ENCODE measurements around the gene ZSCAN22.
"Not testable (repeated sequence)": the region's sequence is repeated elsewhere in the genome, so short reads cannot be mapped to it uniquely, and the experiment has no call there.

Gene ZSCAN22

DNA sequence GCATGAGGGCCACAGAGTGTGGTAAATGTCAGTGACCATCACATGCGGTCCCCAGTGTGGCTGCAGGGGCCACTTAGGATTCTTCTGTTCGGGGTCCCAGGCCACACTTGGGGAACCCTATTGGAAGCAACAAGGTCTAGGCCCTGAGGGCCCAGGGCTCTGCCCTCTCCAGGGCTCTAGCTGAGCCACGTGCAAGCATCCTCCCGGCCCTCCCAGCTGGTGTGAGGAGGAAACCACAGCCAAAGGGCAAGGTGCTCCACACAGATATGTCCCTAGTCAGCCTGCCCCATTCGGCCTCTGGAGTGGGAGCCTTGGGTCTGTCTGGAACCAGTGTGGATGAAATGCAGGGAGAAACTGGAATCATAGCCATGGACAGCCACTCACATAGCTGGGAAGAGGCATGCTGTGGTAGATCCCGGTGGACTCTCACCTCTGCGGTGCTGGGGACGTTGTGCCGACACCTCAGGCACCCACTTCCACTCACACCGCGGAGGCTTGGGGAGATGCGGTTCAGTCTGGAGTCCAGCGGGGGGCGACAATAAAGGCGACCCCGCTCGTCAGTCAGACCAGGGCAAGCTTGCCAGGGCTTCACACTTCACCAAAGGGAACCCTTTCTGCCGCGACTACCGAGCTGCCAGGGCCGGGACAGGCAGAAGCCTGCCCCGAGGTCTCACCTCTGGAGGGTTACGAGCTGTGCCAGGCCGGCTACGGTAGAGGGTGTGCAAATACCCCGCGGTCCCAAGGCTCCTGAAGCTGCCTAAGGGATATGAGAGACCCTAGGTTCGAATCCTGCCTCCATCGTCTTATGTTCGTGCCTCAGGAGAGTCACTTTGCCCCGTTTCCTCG, 40.0 kb downstream of the ZSCAN22 start:
- DNase-seq (ENCODE audit: low read depth), result no peak
- no peak overlapping the region for H3K4me3 ChIP-seq (ENCODE audit: low read length)
- TF ChIP-seq, protein P1, sequence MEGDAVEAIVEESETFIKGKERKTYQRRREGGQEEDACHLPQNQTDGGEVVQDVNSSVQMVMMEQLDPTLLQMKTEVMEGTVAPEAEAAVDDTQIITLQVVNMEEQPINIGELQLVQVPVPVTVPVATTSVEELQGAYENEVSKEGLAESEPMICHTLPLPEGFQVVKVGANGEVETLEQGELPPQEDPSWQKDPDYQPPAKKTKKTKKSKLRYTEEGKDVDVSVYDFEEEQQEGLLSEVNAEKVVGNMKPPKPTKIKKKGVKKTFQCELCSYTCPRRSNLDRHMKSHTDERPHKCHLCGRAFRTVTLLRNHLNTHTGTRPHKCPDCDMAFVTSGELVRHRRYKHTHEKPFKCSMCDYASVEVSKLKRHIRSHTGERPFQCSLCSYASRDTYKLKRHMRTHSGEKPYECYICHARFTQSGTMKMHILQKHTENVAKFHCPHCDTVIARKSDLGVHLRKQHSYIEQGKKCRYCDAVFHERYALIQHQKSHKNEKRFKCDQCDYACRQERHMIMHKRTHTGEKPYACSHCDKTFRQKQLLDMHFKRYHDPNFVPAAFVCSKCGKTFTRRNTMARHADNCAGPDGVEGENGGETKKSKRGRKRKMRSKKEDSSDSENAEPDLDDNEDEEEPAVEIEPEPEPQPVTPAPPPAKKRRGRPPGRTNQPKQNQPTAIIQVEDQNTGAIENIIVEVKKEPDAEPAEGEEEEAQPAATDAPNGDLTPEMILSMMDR (conservative IDR thresholded peaks at IDR 0.05; ENCODE audit: low read depth, low read length), result peak; percentile 10

DNA sequence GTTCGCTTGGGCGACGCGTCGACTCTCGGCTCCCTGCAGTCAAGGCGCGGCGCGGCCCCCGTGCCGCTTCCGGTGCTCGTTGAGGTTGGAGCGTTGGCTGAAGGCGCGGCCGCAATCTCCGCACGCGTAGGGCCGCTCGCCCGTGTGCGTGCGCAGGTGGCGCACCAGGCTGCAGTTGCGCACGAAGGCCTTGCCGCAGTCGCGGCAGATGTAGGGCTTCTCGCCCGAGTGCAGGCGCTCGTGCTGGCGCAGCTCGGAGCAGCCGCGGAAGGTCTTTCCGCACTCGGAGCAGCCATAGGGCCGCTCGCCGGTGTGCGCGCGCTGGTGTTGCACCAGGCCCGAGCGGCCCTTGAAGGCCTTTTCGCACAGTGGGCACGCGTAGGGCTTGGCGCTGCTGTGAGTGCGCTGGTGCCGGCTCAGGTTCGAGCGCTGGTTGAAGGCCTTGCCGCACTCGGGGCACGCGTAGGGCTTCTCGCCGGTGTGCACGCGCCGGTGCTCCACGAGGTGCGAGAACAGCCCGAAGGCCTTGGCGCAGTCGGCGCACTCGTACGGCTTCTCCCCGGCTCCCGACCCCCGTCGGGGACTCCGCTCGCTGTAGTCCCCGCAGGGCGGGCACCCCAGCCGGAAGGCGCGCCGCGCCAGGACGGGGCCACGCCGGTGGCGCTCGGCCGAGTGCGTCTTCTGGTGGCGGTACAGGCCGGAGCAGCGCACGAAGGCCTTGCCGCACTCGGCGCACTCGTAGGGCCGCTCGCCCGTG, 41.1 kb downstream of the ZSCAN22 start:
- TF ChIP-seq, protein P1 (conservative IDR thresholded peaks at IDR 0.05; ENCODE audit: low read depth, low read length), result no peak
- no peak overlapping the region for H3K4me3 ChIP-seq (ENCODE audit: low read length)
- no peak for DNase-seq (ENCODE audit: low read depth)

DNA sequence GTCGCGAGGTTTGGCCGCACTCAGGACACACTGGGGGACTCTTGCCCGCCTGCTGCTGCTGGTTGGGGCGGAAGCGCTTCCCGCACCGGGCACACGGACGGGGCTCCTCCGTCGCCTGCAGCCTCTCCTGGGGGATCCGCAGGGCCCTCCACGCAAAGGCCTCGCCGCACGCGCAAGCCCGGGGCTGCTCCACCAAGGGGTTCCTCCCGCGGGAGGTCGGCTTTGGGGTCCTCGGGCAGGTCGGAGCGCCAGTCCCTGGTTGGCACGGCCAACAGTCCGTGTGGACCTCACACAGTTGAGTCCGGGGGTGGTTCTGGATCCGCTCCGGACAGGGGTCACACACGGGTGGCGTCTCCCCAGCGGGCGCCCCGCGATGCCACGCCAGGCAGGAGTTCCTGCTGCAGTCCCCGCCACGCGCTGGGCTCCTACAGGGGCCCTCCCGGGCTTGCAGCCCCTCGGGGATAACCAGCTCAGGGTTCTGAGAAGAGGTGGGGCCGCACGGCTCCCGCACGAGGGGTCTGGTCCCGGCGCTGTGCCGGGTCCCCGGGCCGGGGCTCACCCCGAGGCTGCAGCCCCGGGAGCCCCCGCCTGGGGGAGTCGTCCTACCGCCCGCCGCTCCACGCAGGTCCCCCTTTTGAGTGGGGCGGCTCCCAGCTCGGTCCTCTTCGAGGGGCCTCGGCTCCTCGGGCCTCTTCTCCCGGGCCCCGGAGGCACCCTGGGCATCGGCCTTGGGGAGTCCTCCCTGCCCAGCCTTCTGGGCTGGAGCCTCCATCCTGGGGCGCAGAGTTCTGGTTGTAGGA, 42.0 kb downstream of the ZSCAN22 start:
- TF ChIP-seq, protein P1 (conservative IDR thresholded peaks at IDR 0.05; ENCODE audit: low read depth, low read length), result no peak
- no peak overlapping the region for H3K4me3 ChIP-seq (ENCODE audit: low read length)
- DNase-seq (ENCODE audit: low read depth), result no peak

DNA sequence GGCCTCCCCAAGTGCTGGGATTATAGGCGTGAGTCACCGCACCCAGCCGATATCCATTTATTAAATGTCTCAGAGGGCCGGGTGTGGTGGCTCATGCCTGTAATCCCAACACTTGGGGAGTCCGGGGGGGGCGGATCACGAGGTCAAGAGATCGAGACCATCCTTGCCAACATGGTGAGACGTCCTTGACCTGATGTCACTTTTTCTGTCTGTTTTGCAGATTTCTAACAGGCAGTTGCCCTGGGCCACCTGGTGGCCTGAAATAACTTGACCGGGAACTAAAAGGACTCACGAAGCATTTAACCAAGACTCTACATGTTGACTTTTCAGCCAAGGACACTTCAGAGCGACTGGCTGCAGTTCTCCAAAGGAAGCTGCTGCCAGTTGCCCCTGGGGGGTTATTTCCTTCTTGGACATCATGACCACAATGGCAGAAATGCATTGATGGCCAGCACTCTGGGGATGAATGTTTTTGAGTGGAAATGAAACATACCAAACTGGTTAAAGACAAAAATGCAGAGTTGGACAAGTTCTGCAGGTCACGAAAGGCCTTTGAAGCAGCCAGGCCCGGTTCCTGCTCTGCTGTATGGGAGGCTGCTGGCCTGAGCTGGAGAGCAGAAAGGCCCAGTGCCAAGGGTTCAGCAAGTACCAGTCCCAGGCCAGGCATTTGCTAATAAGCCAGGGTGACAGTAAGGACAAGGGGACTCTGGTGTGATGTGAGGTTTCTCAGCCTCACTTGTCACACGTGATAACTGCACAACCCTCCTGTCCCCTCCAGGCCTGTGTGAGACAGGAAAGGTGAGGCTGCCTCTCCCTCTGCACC, 45.7 kb downstream of the ZSCAN22 start:
- no peak overlapping the region for H3K4me3 ChIP-seq (ENCODE audit: low read length)
- TF ChIP-seq, protein P1 (conservative IDR thresholded peaks at IDR 0.05; ENCODE audit: low read depth, low read length), result peak; percentile 19

DNA sequence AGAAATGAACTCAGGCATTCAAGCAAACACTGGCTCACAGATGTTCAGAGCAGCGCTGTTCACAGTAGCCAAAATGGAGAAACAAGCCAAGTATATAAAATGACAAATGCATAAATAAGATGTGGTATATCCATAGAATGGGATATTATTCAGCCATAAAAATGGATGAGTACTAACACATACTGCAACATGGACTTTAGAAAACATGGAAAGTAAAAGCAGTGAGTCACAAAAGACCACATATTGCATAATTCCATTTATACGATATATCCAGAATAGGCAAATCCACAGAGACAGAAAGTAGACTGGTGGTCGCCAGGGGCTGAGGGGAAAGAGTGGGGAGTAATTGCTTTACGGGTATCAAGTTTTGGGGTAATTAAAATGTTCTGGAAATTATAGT, 47.4 kb downstream of the ZSCAN22 start:
- TF ChIP-seq, protein P1 (conservative IDR thresholded peaks at IDR 0.05; ENCODE audit: low read depth, low read length), result no peak
- H3K4me3 ChIP-seq (ENCODE audit: low read length), result no peak overlapping the region
- no peak for DNase-seq (ENCODE audit: low read depth)

More for the DNA sequence above, 45.7 kb downstream of the ZSCAN22 start:
- no peak for DNase-seq (ENCODE audit: low read depth)

DNA sequence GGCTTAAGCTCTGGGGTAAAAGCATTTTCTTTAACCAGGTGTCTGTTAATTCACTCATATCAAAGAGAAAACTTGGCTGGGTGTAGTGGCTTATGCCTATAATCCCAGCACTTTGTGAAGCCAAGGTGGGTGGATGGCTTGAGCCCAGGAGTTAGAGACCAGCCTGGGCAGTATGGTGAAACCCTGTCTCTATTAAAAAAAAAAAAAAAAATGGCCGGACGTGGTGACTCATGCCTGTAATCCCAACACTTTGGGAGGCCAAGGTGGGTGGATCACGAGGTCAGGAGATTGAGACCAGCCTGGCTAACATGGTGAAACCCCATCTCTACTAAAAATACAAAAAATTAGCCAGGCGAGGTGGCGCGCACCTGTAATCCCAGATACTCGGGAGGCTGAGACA, 49.9 kb downstream of the ZSCAN22 start:
- H3K4me3 ChIP-seq (ENCODE audit: low read length), result not testable (repeated sequence)
- DNase-seq (ENCODE audit: low read depth), result peak; percentile 48

Measured in retinal pigment epithelial cell (primary cell).